Mesenchymal stem cell (in vitro differentiated cells and primary cell): ENCODE results near the gene EFCAB7.
A peak's percentile ranks its signal among the peaks of the same experiment; 100 is the strongest.
"Not testable (repeated sequence)": the region's sequence is repeated elsewhere in the genome, so short reads cannot be mapped to it uniquely, and the experiment has no call there.

Experiments
- DNase-seq: peaks from one replicate; pipeline ENCODE4 v3.0.0-alpha.2; 2013
- H2AFZ ChIP-seq: one replicate; pipeline ENCODE4 v1.6.1; 2013; ENCODE audit warnings: low read depth, mild to moderate bottlenecking, control low read depth, inconsistent platforms, low read length, moderate library complexity
- H2AK5ac ChIP-seq: 2 replicates; pipeline ENCODE4 v1.6.1; 2013; ENCODE audit warnings: low read length, moderate library complexity, mild to moderate bottlenecking, inconsistent platforms; ENCODE audit not compliant: severe bottlenecking
- H2BK120ac ChIP-seq: one replicate; pipeline ENCODE4 v1.6.1; 2013; ENCODE audit warnings: low read depth, mild to moderate bottlenecking, inconsistent platforms, low read length, moderate library complexity
- H2BK12ac ChIP-seq, 2 experiments: one replicate each; pipeline ENCODE4 v1.6.1; 2013; ENCODE audit warnings: inconsistent platforms in 2 of 2, low read length in 2 of 2, mild to moderate bottlenecking in 2 of 2, moderate library complexity in 2 of 2, control low read depth in 1 of 2
- H2BK15ac ChIP-seq: one replicate; pipeline ENCODE4 v1.6.1; 2013; ENCODE audit warnings: mild to moderate bottlenecking, low read depth, inconsistent platforms; ENCODE audit not compliant: poor library complexity, severe bottlenecking
- H2BK5ac ChIP-seq: 2 replicates; pipeline ENCODE4 v1.6.1; 2013; ENCODE audit warnings: low read depth, mild to moderate bottlenecking, low read length, control low read depth, inconsistent platforms; ENCODE audit not compliant: poor library complexity, severe bottlenecking
- H3K14ac ChIP-seq, 2 experiments: one replicate each; pipeline ENCODE4 v1.6.1; 2013; ENCODE audit warnings: inconsistent platforms in 2 of 2, low read length in 2 of 2, control low read depth in 1 of 2, mild to moderate bottlenecking in 1 of 2, moderate library complexity in 1 of 2
- H3K18ac ChIP-seq, 2 experiments: one replicate each; pipeline ENCODE4 v1.6.1; 2013; ENCODE audit warnings: inconsistent platforms in 2 of 2, low read length in 2 of 2, control low read depth in 1 of 2, low read depth in 1 of 2, mild to moderate bottlenecking in 1 of 2
- H3K23ac ChIP-seq, 2 experiments: one replicate each; pipeline ENCODE4 v1.6.1; 2013; ENCODE audit warnings: inconsistent platforms in 2 of 2, low read length in 2 of 2, mild to moderate bottlenecking in 2 of 2, moderate library complexity in 2 of 2, control low read depth in 1 of 2
- H3K27ac ChIP-seq: 2 replicates; pipeline ENCODE4 v1.5.1; 2013; ENCODE audit warnings: mild to moderate bottlenecking, moderate library complexity, low read length, control low read depth, inconsistent platforms; ENCODE audit not compliant: poor library complexity, severe bottlenecking
- H3K27me3 ChIP-seq, 2 experiments: 2 replicates each; pipeline versions ENCODE4 v1.6.1 to v1.7.0; 2013; ENCODE audit warnings: low read length in 2 of 2, mild to moderate bottlenecking in 2 of 2, moderate library complexity in 2 of 2, control low read depth in 1 of 2, inconsistent platforms in 1 of 2; ENCODE audit not compliant: control insufficient read depth in 1 of 2, insufficient read depth in 1 of 2
- H3K36me3 ChIP-seq, 2 experiments: 2 replicates each; pipeline versions ENCODE4 v1.6.1 to v1.7.0; 2013; ENCODE audit warnings: low read length in 2 of 2, control low read depth in 1 of 2, inconsistent platforms in 1 of 2, low read depth in 1 of 2, mild to moderate bottlenecking in 1 of 2; ENCODE audit not compliant: insufficient read depth in 2 of 2, control insufficient read depth in 1 of 2
- H3K4ac ChIP-seq, 2 experiments: one replicate each; pipeline ENCODE4 v1.6.1; 2013; ENCODE audit warnings: inconsistent platforms in 2 of 2, low read length in 2 of 2, mild to moderate bottlenecking in 2 of 2, moderate library complexity in 2 of 2, control low read depth in 1 of 2, low read depth in 1 of 2
- H3K4me1 ChIP-seq: 2 replicates; pipeline ENCODE4 v1.6.1; 2013; ENCODE audit warnings: low read depth, low read length, control low read depth; ENCODE audit not compliant: control insufficient read depth, insufficient read depth
- H3K4me2 ChIP-seq: 2 replicates; pipeline ENCODE4 v1.6.1; 2013; ENCODE audit warnings: low read length, mild to moderate bottlenecking, inconsistent platforms; ENCODE audit not compliant: poor library complexity, severe bottlenecking
- H3K4me3 ChIP-seq, 2 experiments: 2 replicates each; pipeline versions ENCODE4 v1.5.1 to v1.7.0; 2013; ENCODE audit warnings: low read length in 2 of 2, mild to moderate bottlenecking in 2 of 2, control low read depth in 1 of 2, low read depth in 1 of 2; ENCODE audit not compliant: insufficient read depth in 1 of 2
- H3K79me1 ChIP-seq: replicated peaks from 2 replicates; pipeline ENCODE4 v1.6.1; 2013; ENCODE audit warnings: mild to moderate bottlenecking, control low read depth, low read length, inconsistent platforms; ENCODE audit not compliant: poor library complexity, severe bottlenecking
- H3K9ac ChIP-seq: 2 replicates; pipeline ENCODE4 v1.7.0; 2013; ENCODE audit warnings: mild to moderate bottlenecking, low read length, moderate library complexity
- H3K9me3 ChIP-seq: 2 replicates; pipeline ENCODE4 v1.7.0; 2013; ENCODE audit warnings: mild to moderate bottlenecking, low read length; ENCODE audit not compliant: control insufficient read depth
- H4K8ac ChIP-seq: one replicate; pipeline ENCODE4 v1.6.1; 2013; ENCODE audit warnings: inconsistent platforms, mild to moderate bottlenecking, low read length, moderate library complexity
- H4K91ac ChIP-seq: one replicate; pipeline ENCODE4 v1.6.1; 2013; ENCODE audit warnings: mild to moderate bottlenecking, low read length, inconsistent platforms
- WGBS: methylation state at CpG from one replicate; pipeline ENCODE4 v1.1.7; 2013; ENCODE audit warnings: mixed read lengths; 5-methylcytosine and 5-hydroxymethylcytosine counted together

The EFCAB7 gene

DNA sequence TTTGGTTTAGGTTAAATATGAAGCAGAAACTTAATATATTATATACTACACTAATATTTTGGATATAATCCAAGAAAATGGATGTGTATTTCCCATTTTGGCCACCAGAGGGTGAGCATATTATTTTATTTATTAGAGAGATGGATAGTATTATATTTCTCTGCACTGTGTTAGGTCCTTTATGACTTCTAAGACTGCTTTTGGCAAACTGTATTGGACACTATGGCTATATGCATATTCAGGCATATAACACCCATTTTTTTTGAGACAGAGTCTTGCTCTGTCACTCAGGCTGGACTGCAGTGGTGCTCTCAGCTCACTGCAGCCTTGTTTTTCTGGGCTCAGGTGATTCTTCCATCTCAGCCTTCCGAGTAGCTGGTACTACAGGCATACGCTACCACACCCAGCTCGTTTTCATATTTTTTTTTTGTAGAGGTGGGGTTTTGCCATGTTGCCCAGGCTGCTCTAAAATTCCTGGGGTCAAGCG lies 52.1 kb downstream of the EFCAB7 start:
- H2BK12ac ChIP-seq, result no peak overlapping the region
- H4K8ac ChIP-seq, result no peak overlapping the region
- no peak overlapping the region for H3K4me3 ChIP-seq
- H3K23ac ChIP-seq, result no peak overlapping the region
- H3K79me1 ChIP-seq, result no peaks in the 10 kb centered on the region
- no peak overlapping the region for H3K9ac ChIP-seq
- no peaks in the 10 kb centered on the region for H3K27me3 ChIP-seq
- H2BK120ac ChIP-seq, result no peak overlapping the region
- H3K4ac ChIP-seq, result no peak overlapping the region
- no peak overlapping the region for H3K4me2 ChIP-seq
- no peak overlapping the region for H3K27ac ChIP-seq
- H2AFZ ChIP-seq, result no peak overlapping the region
- no peak overlapping the region for H2BK15ac ChIP-seq
- no peak overlapping the region for H2BK5ac ChIP-seq
- H3K9me3 ChIP-seq, result peaks cover 5% of the 10 kb centered on the region
- no peak overlapping the region for H2AK5ac ChIP-seq
- H3K4me1 ChIP-seq, result no peaks in the 10 kb centered on the region
- H4K91ac ChIP-seq, result no peak overlapping the region
- no peak overlapping the region for H3K18ac ChIP-seq
- H3K36me3 ChIP-seq, result peaks cover 0 to 12% of the 10 kb centered on the region in 2 experiments
- peak; percentile 45 for DNase-seq
- WGBS, result 78% methylated on average over 3 of the region's 4 CpGs
- H3K14ac ChIP-seq, result no peak overlapping the region

- not testable (repeated sequence) for H3K4me3 ChIP-seq, H3K18ac ChIP-seq, H3K23ac ChIP-seq, H4K91ac ChIP-seq, H3K79me1 ChIP-seq, H2BK15ac ChIP-seq, H3K4me2 ChIP-seq, H2BK12ac ChIP-seq, H3K4ac ChIP-seq, H2BK5ac ChIP-seq, H2BK120ac ChIP-seq, H4K8ac ChIP-seq, H3K27ac ChIP-seq, H3K14ac ChIP-seq, DNase-seq, H3K9ac ChIP-seq, H2AK5ac ChIP-seq, H3K4me1 ChIP-seq, H2AFZ ChIP-seq, H3K27me3 ChIP-seq
- Histone ChIP-seq H3K9me3 (peaks cover 19% of the 10 kb centered on the region), H3K36me3 (peaks cover 2 to 13% of the 10 kb centered on the region in 2 experiments)
- 83% methylated on average over 1 of the region's 1 CpG for WGBS
Measured at GRCh38 chr1:63586326-63586725, 63.0 kb downstream of the EFCAB7 start.

DNA sequence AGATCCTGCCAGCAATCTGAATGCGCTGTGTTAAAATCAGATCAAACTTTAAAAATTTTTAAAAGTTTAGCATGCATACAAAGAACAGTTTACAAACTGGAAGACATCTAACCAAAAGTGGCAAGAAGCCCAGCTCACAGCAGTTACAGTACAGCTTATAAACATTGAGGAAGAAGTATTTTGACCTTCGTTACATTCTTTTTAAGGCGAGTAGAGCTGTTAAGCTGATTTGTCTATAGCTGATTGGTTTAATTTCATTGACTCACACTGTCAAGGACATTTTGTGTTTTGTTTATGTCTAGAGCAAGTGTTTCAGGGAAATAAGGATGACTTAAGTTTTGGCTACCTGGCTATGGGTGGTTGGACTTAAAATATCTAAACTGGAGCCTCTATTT lies 66.8 kb downstream of the EFCAB7 start:
- peak overlapping the region in 1 of 2 experiments; percentile 50 for H3K4me3 ChIP-seq
- no peak overlapping the region for H2BK12ac ChIP-seq
- H3K4me1 ChIP-seq, result no peaks in the 10 kb centered on the region
- no peak overlapping the region for H2BK5ac ChIP-seq
- DNase-seq, result peak; percentile 47
- no peaks in the 10 kb centered on the region for H3K27me3 ChIP-seq
- H2BK120ac ChIP-seq, result no peak overlapping the region
- WGBS, result 85% methylated on average over 3 of the region's 3 CpGs
- no peak overlapping the region for H4K8ac ChIP-seq
- peak overlapping the region; percentile 47 for H3K9ac ChIP-seq
- H3K4me2 ChIP-seq, result no peak overlapping the region
- H3K18ac ChIP-seq, result no peak overlapping the region
- H3K23ac ChIP-seq, result no peak overlapping the region
- no peak overlapping the region for H3K27ac ChIP-seq
- H4K91ac ChIP-seq, result no peak overlapping the region
- no peaks in the 10 kb centered on the region for H3K9me3 ChIP-seq
- no peak overlapping the region for H3K4ac ChIP-seq
- no peaks in the 10 kb centered on the region for H3K36me3 ChIP-seq
- no peak overlapping the region for H2AFZ ChIP-seq
- no peak overlapping the region for H3K14ac ChIP-seq
- H3K79me1 ChIP-seq, result peaks cover 2% of the 10 kb centered on the region
- no peak overlapping the region for H2AK5ac ChIP-seq
- H2BK15ac ChIP-seq, result no peak overlapping the region

- H4K8ac ChIP-seq, result peak overlapping the region; percentile 92
- no peaks in the 10 kb centered on the region for H3K4me1 ChIP-seq
- no peak overlapping the region for H2AK5ac ChIP-seq
- H3K9me3 ChIP-seq, result no peaks in the 10 kb centered on the region
- H2AFZ ChIP-seq, result peak overlapping the region; percentile 49
- H3K27ac ChIP-seq, result no peak overlapping the region
- peak overlapping the region; percentile 95 for H3K9ac ChIP-seq
- H2BK5ac ChIP-seq, result no peak overlapping the region
- H3K4ac ChIP-seq, result no peak overlapping the region
- peak overlapping the region; percentile 6 for H2BK120ac ChIP-seq
- WGBS, result 41% methylated on average over 15 of the region's 18 CpGs
- H2BK12ac ChIP-seq, result no peak overlapping the region
- H3K4me3 ChIP-seq, result peak overlapping the region; percentile 79 to 94
- no peak for DNase-seq
- no peaks in the 10 kb centered on the region for H3K27me3 ChIP-seq
- no peak overlapping the region for H3K14ac ChIP-seq
- H3K4me2 ChIP-seq, result peak overlapping the region; percentile 81
- H3K18ac ChIP-seq, result peak overlapping the region in 1 of 2 experiments; percentile 92
- H3K23ac ChIP-seq, result no peak overlapping the region
- no peaks in the 10 kb centered on the region for H3K36me3 ChIP-seq
- peaks cover 14% of the 10 kb centered on the region for H3K79me1 ChIP-seq
- no peak overlapping the region for H2BK15ac ChIP-seq
- no peak overlapping the region for H4K91ac ChIP-seq
Measured at GRCh38 chr1:63592536-63593302, 69.4 kb downstream of the EFCAB7 start.
